NB4 (cell line): Measurements from ENCODE around the gene FCMR.

Source experiments
- MYC ChIP-seq: IDR thresholded peaks from 2 replicates; pipeline ENCODE4 v1.6.1; 2011; ENCODE audit warnings: low read depth, low read length
- POLR2A ChIP-seq: IDR thresholded peaks from 2 replicates; pipeline ENCODE4 v1.6.1; 2011; ENCODE audit warnings: mild to moderate bottlenecking; ENCODE audit not compliant: insufficient read length; ENCODE audit errors: extremely low read depth
- TF ChIP-seq, protein P1 (sequence below): IDR thresholded peaks from one replicate; pipeline ENCODE4 v1.5.1; 2012; ENCODE audit warnings: low read depth, low read length
- TF ChIP-seq, protein P2 (sequence below): IDR thresholded peaks from 2 replicates; pipeline ENCODE4 v1.6.1; 2011; ENCODE audit warnings: low read depth, low read length

DNA sequence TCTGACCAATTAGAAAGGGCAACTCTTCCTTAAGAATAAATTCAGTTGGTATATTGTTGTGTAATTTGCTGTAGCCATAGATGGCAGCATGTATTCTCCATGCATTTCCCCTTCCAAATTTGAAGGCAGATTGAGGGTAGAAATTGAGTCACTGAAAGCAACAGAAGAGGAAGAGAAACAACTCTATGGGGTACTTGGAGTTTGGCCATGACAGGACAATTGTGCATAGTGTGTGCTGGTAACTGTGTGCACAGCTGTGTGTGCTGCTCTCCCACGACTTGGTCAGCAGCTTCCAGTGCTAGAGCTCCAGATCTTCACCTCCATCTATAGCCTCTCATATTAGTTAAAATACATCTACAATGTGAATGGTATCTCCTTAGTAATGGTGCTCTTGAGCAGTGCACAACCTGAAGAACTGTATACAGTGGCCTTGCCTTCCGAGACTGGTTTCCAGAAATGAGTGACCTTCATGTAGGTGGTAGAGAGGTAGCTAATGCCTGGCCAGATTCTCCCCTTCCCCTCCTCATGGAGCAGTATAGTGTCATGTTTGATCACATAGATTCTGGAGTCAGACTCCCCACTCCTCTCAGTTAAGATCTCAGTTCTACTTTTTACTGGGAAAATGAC, 49.4 kb upstream of the FCMR start:
- TF ChIP-seq POLR2A, result no peak
- TF ChIP-seq, protein P1, sequence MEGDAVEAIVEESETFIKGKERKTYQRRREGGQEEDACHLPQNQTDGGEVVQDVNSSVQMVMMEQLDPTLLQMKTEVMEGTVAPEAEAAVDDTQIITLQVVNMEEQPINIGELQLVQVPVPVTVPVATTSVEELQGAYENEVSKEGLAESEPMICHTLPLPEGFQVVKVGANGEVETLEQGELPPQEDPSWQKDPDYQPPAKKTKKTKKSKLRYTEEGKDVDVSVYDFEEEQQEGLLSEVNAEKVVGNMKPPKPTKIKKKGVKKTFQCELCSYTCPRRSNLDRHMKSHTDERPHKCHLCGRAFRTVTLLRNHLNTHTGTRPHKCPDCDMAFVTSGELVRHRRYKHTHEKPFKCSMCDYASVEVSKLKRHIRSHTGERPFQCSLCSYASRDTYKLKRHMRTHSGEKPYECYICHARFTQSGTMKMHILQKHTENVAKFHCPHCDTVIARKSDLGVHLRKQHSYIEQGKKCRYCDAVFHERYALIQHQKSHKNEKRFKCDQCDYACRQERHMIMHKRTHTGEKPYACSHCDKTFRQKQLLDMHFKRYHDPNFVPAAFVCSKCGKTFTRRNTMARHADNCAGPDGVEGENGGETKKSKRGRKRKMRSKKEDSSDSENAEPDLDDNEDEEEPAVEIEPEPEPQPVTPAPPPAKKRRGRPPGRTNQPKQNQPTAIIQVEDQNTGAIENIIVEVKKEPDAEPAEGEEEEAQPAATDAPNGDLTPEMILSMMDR, result no peak
- TF ChIP-seq, protein P2, sequence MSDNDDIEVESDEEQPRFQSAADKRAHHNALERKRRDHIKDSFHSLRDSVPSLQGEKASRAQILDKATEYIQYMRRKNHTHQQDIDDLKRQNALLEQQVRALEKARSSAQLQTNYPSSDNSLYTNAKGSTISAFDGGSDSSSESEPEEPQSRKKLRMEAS, result no peak
- TF ChIP-seq MYC, result no peak
